8988T (cell line): ENCODE results near the gene CD34.
"Not testable (repeated sequence)": the region's sequence is repeated elsewhere in the genome, so short reads cannot be mapped to it uniquely, and the experiment has no call there.

ENCODE experiments used
- DNase-seq: peaks from one replicate; pipeline ENCODE4 v3.0.0; 2011

Gene CD34

DNA sequence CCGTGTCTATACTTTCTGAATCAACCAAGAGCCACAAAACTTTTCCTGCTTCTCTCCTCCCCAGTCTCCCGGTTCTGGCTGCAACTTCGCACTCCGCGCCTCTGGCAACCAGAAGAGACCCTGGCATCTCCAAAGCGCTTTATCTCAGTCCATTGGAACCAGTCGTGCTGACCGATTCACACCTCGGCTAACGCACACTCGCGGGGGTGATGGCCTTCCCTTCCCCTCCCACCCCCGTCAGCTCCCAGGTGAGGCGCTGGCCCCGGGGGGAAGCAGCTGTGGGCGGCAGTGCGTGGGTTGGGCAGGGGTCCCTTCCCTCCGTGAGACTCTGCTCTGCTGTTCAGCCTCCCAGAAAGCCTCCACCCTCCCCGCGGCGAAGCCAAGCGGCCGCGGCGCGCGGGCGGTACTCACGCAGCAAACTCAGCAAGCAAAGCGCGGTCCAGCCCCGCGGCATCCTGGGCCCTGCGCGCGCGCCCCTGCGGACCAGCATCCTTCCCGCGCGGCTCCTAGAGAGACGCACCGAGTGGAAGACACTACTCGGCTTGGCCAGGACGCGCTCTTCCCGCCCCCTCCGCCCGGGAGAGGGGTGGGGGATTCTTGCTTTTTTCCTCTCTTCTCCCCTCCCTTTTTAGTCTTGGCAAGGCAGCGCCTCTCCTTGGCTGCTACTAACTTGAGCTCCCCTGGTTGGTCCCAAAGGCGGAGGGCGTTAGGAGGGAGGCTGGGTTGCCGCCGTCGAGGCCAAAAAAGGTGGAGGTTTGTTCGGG, at the start of gene CD34:
TSS of gene CD34 (minus strand) at position 535 of the 764 bp plus-strand sequence. CDS start at position 490, 45 bp downstream.
- no peak for DNase-seq

DNA sequence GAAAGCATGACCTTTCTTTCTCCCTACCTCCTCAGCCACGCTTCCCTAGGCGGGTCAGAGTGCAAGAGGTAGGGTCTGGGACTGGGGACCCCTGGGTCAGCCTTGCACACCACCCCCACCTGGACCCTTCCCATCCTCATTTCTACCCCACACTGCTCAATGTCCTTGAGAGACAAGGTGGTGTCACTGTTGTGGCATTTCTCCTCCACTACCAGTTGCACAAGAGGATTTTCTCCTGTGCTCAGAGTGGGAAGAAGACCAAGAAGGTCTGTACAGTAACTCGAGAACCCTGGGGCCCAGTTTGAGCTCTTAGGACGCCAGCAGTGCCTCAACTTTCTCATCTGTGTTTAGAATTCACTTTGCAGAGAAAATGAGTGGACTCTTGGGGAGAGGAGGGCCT, 49.4 kb upstream of the CD34 start:
- DNase-seq = no peak

GRCh38 chr1:207959910-207960309, 49.0 kb upstream of the CD34 start:
- no peak for DNase-seq

DNA sequence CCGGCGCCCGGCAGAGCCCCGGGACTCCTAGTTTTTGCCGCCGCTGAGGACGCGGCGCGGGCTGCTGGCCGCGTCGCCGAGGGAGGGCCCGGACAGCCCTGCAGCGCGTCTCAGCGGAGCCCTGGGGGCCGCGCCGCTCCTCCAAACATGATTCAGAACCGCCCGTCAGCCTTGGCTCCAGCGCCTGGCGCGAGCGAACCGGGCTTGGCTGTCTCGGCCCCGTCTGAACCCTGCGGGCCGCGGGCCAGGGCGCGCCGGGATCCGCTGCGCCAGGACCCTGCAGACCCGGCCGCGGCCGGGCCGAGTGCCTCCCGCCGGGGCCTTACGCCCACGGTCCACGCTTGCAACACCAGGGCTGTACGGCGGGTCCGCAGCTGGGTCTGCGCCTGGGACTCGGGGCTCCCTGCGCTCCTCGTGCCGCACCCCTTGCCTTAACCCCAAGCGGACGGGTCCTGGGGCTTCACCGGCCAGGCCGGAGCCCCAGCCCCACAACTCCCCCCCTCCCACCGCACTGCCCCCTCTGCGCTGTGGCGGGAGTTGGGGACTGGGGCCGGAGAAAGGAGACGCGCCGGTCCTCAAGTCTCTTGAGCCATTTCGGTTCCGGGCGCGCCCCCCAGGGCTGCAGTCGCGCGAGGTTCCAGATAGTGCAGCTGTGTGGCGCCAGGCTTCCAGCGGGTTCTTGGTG, 48.4 kb upstream of the CD34 start:
- DNase-seq = no peak

DNA sequence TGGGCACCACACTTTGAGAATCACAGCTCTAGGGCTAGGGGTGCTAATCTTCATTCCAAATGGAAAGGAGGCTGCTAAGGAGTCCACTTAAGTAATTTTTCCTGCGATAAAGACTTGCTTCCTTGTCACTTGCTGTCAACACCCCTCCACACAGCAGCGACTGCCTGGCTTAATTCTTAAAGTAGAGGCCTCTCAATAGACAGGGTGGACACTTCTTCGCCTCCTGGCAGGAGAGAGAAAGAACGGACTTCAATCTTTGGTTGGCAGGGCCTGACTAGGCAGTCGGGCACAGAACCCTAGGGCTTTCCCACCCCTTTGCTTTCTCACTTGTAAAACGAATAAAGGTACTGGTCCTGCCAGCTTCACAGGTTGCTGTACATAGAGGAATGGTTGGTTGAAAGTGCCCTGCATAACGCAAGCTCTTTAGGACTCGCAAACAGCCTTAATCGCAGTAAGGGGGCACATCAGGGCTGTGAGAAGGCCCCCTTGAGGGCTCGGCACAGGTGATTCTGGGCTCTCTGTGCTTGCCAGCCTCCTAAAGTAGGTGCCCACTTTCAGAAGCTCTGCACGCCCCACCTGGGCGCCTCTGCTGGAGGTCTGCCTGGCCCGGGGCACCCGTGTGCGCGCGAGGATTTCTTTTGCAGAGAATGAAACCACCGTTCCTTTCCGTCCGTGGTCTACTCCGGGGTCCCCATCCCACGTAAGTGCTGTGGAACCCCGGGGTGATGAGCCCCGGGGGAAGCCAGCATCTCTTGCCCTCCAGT, 47.6 kb upstream of the CD34 start:
- no peak for DNase-seq

DNA sequence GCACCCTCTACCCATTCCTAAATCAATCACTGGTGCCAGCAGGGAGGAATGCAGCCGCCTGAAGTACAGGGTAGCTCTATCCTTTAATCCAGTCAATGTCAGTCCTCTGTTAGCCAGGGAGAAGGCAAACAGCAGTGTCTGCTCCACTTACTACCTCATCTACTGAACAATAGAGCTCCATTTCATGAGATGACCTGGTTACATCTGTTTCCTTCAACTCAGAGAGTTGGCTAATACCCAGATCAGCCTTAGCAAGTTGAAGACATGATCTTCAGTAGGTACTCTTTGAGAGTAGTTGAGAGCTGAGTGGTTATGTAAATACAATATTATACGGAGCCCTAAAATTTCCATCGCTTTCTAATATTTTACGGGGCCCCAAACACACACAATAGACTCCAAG, 46.1 kb upstream of the CD34 start:
- DNase-seq = no peak

DNA sequence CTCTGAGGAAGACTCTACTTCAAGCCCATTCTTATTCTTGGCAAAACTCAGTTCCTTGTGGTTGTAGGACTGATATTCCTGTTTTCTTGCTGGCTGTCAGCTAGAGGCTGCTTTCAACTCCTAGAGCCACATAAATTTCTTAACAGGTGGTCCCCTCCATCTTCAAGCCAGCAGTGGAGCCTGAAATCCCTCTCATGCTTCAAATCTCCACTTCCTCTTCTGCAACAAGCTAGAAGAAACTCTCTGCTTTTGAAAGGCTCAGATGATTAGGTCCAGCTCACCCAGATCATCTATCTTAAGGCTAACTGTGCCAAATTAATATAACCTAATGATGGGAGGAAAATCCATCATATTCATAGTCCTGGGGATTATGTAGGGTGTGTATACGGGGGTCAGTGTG, 43.2 kb upstream of the CD34 start:
- no peak for DNase-seq

DNA sequence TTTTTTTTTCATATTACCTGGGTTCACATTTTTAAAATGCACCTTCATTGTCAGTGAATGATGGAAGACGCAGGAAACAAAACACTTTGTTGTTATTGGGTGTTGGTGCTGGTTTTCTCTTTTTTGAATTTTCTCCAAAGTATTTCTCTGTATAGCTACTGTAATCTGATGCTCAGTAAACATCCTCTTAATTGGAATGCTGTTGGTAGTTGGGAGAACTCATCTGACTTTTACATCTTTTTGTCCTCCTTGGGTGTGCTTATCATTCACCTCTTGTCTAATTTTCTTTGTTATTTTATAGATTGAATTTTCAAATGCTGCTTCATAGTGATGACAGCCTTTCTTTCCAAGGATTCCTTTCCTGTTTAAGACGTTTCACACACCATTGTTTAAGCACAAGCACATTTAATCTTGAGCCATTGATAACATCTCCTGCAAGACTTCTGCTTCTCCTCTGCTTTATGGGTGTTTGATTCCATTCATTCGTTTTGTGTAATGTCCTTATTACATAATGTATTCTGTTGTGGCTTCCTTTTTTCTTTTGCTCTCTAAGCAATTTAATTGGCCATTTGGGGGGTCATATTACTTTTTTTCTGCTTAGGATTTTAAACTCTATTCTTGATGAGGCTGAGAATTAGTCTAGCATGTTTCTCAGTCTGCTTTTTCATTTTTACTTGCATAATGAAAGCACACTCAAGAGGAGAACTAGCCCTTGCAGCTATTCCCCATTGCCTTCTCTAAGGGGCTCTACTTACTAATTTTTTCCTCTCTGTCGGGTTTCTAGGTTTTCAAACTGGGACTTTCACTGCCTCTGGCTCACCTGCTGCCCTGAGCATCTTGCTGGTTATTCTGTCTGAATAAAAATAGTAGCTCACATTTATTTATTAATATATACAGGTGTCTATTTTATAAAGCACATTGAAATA, 42.0 kb upstream of the CD34 start:
- DNase-seq = no peak

GRCh38 chr1:207951652-207952051, 40.7 kb upstream of the CD34 start:
- no peak for DNase-seq

DNA sequence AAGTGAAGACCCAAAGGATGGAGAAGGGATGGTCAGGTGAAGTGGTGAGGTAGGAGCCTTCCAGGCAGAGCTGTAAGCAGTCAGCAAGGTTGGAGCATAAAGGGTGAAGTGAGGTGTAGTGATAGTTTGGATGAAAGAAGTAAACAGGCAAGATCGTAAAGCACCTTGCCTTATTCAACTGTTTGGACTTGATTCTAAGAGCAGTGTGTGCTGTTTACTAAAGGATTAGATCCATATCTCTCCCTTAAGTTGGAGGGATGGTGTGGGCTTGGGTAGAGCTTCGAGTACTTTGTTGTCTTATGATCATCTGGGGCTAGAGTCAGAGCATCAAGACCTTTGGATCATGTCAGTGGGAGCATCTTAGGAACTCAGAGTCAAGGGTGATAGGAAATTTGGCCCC, 39.8 kb upstream of the CD34 start:
- DNase-seq = no peak

DNA sequence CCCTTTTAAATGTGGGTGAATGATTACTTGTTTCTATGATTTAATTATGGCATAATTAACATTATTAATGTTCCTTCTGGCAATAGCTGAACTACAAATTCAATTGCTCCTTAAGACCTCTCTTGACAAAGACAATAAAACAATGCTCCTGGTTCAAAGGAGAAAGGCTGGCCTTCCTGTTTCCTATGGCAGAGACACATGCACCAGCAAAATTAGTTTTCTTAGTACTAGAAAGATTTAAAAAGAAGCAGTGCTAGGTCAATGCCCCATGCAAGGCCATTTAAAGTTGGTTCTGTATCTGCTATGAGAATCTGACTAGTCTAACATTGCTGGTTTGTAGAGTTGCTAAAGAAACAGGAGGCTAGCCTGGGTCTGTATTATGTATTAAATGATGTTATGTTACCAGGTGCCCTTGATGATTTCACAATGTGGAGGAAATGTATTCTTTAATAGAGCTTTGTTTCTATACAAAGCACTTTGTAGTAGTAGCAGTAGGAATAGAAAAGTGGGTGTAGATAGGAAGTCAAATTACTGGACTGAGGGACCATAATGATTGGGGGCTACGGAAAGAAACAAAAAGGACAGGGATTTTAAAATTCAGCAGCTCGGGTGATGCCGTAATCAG, 38.8 kb upstream of the CD34 start:
- DNase-seq = no peak

- no peak for DNase-seq
Observed at GRCh38 chr1:207948536-207949250, 37.8 kb upstream of the CD34 start.

- DNase-seq = no peak
Observed at GRCh38 chr1:207946756-207947155, 35.8 kb upstream of the CD34 start.

- DNase-seq = no peak
Observed at GRCh38 chr1:207944571-207944970, 33.6 kb upstream of the CD34 start.

DNA sequence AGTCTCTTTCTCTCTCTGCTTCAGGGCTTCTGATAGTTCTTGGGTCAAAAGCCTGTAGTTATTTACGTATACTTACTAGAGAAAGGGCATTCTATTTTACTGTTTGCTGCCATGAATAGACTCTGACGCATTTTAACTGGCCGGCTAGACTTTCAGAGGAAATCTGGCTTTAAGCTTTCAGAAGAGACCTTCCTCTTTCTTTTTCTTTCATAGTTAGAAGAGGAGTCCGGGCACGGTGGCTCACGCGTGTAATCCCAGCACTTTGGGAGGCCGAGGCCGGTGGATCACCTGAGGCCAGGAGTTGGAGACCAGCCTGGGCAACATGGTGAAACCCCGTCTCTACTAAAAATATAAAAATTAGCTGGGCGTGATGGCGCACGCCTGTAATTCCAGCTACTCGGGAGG, 31.4 kb upstream of the CD34 start:
- DNase-seq = not testable (repeated sequence)

GRCh38 chr1:207941665-207942064, 30.7 kb upstream of the CD34 start:
- no peak for DNase-seq

DNA sequence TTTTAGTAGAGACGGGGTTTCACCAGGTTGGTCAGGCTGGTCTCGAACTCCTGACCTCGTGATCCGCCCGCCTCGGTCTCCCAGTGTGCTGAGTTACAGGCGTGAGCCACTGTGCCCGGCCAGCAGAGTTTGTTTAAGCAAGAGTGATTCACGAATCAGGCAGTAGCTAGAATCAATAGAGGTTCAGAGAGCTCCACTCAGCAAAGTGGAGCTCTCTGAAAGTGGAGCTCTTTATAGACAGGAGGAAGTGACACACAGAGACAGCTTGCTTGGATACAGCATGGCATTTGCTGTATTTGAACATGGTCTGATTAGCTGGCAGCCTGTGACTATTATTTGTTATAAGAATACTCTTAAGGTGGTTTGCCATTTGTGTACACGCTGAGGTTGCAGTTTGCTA, 27.1 kb upstream of the CD34 start:
- no peak for DNase-seq

DNA sequence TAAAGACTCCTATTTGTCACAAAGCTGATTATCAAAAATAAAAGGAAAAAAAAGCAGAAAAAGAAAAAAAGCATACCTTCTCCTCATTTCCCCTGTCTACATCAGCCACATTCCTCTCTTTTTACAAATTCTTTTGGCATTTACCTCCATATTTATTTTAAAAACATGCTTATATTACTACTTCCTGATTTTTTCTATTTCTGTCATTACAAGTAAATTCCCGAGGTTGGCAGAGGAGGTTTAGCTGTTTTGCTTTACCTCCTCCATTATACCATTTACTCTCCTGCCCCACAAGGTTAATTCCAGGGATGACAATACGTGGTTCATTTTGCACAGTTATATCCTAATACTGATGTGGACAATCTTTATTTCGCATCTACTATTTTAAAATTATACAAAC, 26.3 kb upstream of the CD34 start:
- no peak for DNase-seq

- no peak for DNase-seq
Observed at GRCh38 chr1:207935166-207935583, 24.2 kb upstream of the CD34 start.

DNA sequence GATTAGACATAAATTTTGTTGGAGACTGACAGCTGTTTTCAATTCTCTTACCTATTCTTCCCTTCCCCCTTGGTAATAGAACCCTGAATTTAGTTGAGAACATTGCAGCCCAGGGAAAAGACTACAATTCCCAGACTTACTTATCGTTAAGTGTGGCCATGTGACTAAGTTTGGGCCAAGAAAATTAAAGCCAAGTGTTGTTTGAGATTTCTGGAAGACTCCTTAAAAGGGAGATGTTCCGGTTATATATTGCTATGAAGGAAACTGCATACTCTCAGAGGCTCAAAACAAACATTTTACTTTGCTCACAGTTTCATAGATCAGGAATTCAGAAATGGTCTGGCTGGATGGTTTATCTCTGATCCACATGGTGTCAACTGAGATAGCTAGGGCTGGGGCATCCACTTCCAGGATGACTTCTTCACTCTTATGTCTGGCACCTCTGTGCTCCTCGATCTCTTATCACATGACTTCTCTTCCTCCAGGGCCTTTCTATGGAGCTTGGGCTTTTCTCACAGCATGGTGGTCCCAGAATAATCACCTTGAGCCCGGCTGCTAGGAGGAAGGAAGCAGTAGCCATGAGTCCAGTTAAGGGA, 22.4 kb upstream of the CD34 start:
- DNase-seq = no peak

DNA sequence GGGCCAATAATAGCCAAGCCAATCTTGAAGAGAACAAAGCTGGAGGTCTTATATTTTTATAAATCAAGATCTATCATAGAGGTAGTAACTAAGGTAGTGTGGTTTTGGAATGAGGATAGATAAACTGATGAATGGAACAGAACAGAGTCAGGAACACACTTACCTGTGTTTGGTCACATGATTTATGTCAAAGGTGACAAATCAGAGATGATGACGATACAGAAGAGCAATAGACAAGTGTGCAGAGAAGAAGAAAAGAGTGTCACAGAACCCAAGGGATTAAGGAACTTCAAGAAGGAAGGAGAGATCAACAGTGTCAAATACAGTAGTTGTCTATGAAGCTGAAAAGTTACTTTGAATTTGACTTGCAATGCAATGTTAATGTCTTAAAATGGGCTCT, 16.1 kb upstream of the CD34 start:
- no peak for DNase-seq
